SKM-1 (cell line): ENCODE results near the gene LLPH.
A peak's percentile ranks its signal among the peaks of the same experiment; 100 is the strongest.
"Not testable (repeated sequence)": the region's sequence is repeated elsewhere in the genome, so short reads cannot be mapped to it uniquely, and the experiment has no call there.

ENCODE experiments used
- DNase-seq: peaks from one replicate; lab custom pipeline; 2025; ENCODE audit not compliant: unreplicated experiment; lab: John Stamatoyannopoulos, UW

LLPH gene

GRCh38 chr12:66130267-66131066 is at the start of gene LLPH:
Gene LLPH, minus strand, starts transcription at chr12:66130750. Its CDS starts 1,644 bp downstream, at chr12:66129106.
- DNase-seq = peak; percentile 26

GRCh38 chr12:66176105-66176900 is 45.8 kb upstream of the LLPH start:
- no peak for DNase-seq

GRCh38 chr12:66174391-66175325 is 44.1 kb upstream of the LLPH start:
- not testable (repeated sequence) for DNase-seq

DNA sequence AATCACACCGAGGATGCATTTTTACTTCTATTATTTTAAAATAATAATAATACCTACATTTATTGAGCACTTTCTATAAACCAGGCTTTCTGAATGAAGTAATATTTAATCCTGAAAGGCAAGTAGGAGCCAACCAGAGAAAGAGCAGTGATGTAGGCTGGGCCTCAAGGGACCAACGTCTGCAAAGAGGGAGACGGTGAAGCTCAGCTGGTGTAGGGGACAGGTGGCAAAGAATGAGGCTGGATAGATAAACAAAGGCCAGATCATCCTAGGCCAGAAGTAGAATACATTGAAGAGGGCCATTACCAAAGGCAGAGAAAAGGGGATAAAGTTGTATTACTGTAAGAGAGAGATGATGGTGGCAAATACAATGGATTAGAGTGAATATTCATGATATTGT is 40.1 kb upstream of the LLPH start:
- no peak for DNase-seq

- peak; percentile 54 for DNase-seq
Observed at GRCh38 chr12:66169221-66170170, 38.9 kb upstream of the LLPH start, which contains the start of gene TMBIM4. Gene TMBIM4, minus strand, starts transcription at chr12:66169996. Its CDS starts 45 bp downstream, at chr12:66169951.

DNA sequence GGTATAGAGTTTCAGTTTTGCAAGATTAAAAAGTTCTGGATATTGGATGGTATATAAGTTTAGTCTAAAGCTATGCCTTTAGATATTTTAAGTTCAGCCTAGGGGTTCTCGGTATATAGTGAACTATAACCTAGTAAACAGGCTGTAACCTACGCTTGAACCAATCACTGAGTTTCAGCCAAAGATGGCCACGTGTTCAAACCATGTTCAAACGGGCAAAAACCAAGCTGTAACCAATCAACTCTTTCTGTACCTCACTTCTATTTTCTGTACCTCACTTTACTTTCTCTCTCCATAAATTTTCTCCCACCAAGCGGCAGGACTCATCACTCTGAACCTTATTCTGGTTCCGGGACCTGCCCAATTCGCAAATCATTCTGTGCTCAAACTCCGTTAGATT is 37.9 kb upstream of the LLPH start:
- DNase-seq = no peak

- DNase-seq = no peak
Observed at GRCh38 chr12:66166561-66166960, 36.0 kb upstream of the LLPH start.

GRCh38 chr12:66165141-66165540 is 34.6 kb upstream of the LLPH start:
- DNase-seq = no peak

DNA sequence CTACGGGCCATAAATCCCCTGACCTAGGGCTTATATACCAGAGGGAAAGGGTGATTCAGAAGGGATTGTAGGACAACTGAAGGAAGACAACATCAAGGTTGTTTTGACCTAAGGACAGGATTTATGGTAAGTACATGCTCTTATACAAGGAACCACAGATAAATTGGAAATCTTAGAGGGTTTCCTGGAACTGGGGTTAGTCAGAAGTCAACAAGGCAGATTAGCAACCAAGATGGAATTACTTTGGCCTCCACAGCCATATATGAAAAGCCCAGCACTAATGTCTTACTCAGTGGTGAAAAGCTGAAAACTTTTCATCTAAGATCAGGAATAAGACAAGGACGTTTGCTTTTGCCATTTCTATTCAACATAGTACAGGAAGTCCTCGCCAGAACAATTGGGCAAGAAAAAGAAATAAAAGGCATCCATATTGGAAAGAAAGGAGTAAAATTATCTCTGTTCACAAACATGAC is 33.8 kb upstream of the LLPH start:
- no peak for DNase-seq

GRCh38 chr12:66163289-66163688 is 32.7 kb upstream of the LLPH start:
- no peak for DNase-seq

GRCh38 chr12:66162701-66163100 is 32.2 kb upstream of the LLPH start:
- no peak for DNase-seq

DNA sequence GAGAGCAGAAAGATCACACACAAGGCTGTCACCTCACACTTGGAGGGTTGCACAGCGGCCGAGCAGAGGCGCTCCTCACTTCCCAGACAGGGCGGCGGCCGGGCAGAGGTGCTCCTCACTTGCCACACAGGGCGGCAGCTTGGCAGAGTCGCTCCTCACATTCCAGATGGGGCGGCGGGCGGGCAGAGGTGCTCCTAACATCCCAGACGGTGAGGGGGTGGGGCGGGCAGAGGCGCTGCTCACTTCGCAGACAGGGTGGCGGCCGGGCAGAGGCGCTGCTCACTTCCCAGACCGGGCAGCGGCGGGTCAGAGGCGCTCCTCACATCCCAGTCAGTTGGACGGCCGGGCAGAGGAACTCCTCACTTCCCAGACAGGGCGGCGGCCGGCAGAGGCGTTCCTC is 30.2 kb upstream of the LLPH start:
- DNase-seq = no peak

DNA sequence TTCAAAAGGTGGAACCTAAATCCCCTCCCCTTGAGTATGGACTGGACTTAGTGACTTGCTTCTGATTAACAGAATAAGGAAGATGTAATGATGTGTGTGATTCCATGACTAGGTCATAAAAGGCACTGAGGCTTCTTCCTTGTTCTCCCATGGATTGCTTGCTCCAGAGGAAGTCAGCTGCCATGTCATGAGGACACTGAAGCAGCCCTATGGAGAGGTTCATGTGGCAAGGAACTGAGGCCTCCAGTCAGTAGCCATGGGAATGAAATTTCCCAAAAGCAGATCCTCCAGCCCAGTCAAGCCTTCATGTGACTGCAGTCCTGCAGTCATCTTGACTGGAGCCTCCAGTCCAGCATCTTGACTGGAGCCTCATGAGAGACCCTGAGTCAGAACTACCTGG is 28.6 kb upstream of the LLPH start:
- no peak for DNase-seq

DNA sequence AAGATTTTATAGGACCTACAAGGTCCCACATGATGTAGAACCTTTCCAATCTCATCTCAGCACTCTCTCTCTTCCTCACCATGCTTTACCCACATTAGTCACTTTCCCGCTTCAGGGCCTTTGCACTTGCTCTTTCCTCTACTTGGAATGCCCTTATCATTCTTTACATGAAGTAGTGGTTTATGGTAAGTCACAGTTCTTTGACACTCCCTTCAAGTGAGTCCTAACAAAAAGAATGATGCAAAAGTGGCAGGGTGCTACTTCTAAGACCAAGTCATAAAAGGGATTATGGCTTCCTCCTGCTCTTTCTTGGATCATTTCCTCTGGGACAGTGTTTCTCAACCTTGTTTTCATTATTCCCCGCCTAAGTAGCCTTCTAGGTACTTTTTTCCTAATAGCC is 26.1 kb upstream of the LLPH start:
- DNase-seq = no peak

DNA sequence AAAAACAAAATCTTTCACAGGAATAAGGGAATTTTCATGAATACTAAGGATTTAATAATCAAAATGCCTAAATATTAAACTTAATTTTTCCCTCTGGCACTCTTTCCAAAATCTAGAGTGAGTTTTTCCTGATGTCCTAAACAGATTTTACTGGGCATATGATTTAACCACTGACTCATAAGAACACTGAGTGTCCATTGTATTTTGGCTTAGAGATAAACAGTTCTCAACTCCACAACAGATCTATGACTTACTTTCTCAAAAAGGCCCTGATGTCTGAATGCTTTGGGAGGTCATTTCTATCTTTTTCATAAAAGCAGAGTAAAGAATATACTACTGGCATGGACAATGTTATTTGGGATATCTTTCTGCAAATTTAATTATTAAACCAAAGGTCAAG is 24.2 kb upstream of the LLPH start:
- DNase-seq = no peak

DNA sequence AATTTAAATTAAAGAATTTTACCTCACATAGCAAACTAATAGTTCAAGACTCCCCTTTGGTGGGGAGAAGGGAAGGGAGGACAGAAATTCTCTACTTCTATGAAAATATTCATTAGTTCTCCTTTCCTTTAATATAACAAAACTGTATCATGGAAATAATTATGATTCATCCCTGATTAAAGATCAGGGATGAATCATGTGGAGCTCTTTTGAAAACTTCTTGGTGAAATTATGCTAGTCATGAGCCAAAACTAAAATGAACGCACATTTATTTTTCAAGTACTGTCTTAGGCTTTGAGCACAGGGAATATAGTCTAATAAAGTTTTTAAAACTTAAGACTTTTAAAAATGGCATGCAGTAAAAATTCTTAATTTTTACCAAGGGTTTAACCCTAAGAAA is 22.2 kb upstream of the LLPH start:
- no peak for DNase-seq

- DNase-seq = peak; percentile 29
Observed at GRCh38 chr12:66149702-66150398, 19.3 kb upstream of the LLPH start.

DNA sequence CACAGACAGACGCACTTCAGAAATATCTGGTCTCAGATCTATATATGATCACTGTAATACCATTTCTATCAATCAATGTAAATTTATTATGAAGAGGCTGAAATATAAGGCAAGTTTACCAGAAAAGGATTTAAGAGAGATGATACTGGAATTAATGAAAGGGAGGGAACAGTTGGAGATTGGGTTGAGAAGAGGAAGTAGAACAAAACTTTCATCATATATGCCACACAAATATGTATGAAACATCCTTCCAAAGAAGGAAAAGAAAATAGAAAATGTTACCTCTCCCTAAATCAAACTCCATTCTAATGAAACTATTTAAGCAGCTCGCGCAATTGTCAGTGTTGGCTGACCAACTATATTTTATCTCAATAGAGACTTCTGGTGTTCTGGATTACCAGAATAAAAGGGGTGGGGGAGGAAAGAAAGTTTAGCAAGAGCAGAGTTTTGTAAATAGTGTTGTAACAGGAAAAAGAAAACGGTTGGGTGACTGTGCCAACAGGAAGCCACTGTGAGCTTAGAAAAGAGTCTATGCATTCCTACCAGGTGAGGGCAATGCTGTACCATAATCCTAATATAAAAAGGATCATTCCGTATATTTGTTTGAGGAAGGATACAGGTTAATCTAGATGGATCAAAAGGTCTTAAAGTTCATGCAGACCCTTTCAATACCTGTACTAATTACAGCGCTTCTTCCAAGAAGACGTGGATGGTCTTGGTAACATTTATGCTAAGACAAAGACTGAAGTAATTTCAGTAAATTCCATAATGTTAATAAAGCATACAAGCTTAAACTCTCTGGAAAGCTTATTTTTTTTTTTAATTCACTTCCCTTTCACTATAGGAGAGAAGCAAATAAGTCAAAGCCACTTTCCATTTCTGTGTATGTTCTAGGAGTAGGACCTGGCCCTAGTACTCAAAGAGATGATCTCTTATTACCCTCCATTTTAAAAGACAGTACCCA is 14.5 kb upstream of the LLPH start:
- DNase-seq = peak; percentile 53
